ENCODE measurements around the gene CNP. TPM values are rescaled to one million over a fixed set of nuclear protein-coding genes. Genes with fewer than 3 reads are reported as not detected.
"Not testable (repeated sequence)": the region's sequence is repeated elsewhere in the genome, so short reads cannot be mapped to it uniquely, and the experiment has no call there.

Gene CNP
- 10 to 100 TPM; 19.4 to 45.6 (median 38.2) TPM for polyA plus RNA-seq

GRCh38 chr17:41966463-41967140 is at the start of gene CNP:
TSS of gene CNP (plus strand) at chr17:41966795. CDS start at chr17:41966885, 90 bp downstream.
- 0% methylated on average over 55 to 71 of the region's 71 CpGs for WGBS, 3 donors
- peak within 1 kb of the TSS; percentile 44 for H3K27ac ChIP-seq (ENCODE audit: low read depth, low read length)

- 19 to 51% (median 48%) methylated on average over 4 of the region's 4 CpGs for WGBS, 3 donors
- no peak overlapping the region for H3K27ac ChIP-seq (ENCODE audit: low read depth, low read length)
These were observed 49.4 kb upstream of the CNP start for GRCh38 chr17:41917192-41917591.

GRCh38 chr17:41917679-41918313 is 48.8 kb upstream of the CNP start:
- WGBS, 3 donors = 1 to 5% (median 5%) methylated on average over 26 of the region's 26 CpGs
- peak overlapping the region; percentile 75 for H3K27ac ChIP-seq (ENCODE audit: low read depth, low read length)

GRCh38 chr17:41918314-41919164 is 48.1 kb upstream of the CNP start, which contains the start of gene ACLY:
TSS of gene ACLY (minus strand) at chr17:41918951. CDS start at chr17:41913873, 5,078 bp downstream.
- peak within 1 kb of the TSS; percentile 75 for H3K27ac ChIP-seq (ENCODE audit: low read depth, low read length)
- WGBS, 3 donors = 0% methylated on average over 72 to 80 of the region's 80 CpGs

GRCh38 chr17:41919165-41919817 is 47.3 kb upstream of the CNP start:
- 8 to 9% (median 8%) methylated on average over 33 of the region's 33 CpGs for whole genome bisulfite sequencing, 3 donors
- H3K27ac ChIP-seq (ENCODE audit: low read depth, low read length) = no peak overlapping the region

GRCh38 chr17:41919840-41920579 is 46.6 kb upstream of the CNP start:
- 74 to 85% (median 84%) methylated on average over 7 of the region's 7 CpGs for WGBS, 3 donors
- no peak overlapping the region for H3K27ac ChIP-seq (ENCODE audit: low read depth, low read length)

- WGBS, 3 donors = 87 to 95% (median 92%) methylated on average over 5 of the region's 5 CpGs
- no peak overlapping the region for H3K27ac ChIP-seq (ENCODE audit: low read depth, low read length)
These were observed 46.0 kb upstream of the CNP start for GRCh38 chr17:41920580-41920955.

GRCh38 chr17:41925991-41926590 is 40.5 kb upstream of the CNP start:
- no peak overlapping the region for H3K27ac ChIP-seq (ENCODE audit: low read depth, low read length)
- 89 to 92% (median 91%) methylated on average over 7 of the region's 7 CpGs for WGBS, 3 donors

- H3K27ac ChIP-seq (ENCODE audit: low read depth, low read length) = no peak overlapping the region
- 75 to 87% (median 77%) methylated on average over 6 of the region's 6 CpGs for WGBS, 3 donors
These were observed 37.8 kb upstream of the CNP start for GRCh38 chr17:41928693-41929251.

GRCh38 chr17:41930009-41930832 is 36.4 kb upstream of the CNP start, which contains the start of gene ODAD4:
TSS of gene ODAD4 (plus strand) at chr17:41930617. CDS start at chr17:41930724, 107 bp downstream.
- no peak within 1 kb of the TSS for H3K27ac ChIP-seq (ENCODE audit: low read depth, low read length)
- WGBS, 3 donors = 2% methylated on average over 43 of the region's 43 CpGs

- H3K27ac ChIP-seq (ENCODE audit: low read depth, low read length) = not testable (repeated sequence)
- WGBS, 3 donors = 45 to 53% (median 48%) methylated on average over 16 to 18 of the region's 18 CpGs
These were observed 35.8 kb upstream of the CNP start for GRCh38 chr17:41930833-41931156.

- 92 to 96% (median 92%) methylated on average over 4 of the region's 4 CpGs for WGBS, 3 donors
- H3K27ac ChIP-seq (ENCODE audit: low read depth, low read length) = not testable (repeated sequence)
These were observed 34.9 kb upstream of the CNP start for GRCh38 chr17:41931715-41932114.

- no peak overlapping the region for H3K27ac ChIP-seq (ENCODE audit: low read depth, low read length)
- 30 to 71% (median 32%) methylated on average over 2 of the region's 2 CpGs for WGBS, 3 donors
These were observed 33.7 kb upstream of the CNP start for GRCh38 chr17:41932816-41933389.

GRCh38 chr17:41935641-41936040 is 31.0 kb upstream of the CNP start:
- H3K27ac ChIP-seq (ENCODE audit: low read depth, low read length) = no peak overlapping the region
- 95 to 98% (median 97%) methylated on average over 6 of the region's 6 CpGs for whole genome bisulfite sequencing, 3 donors

GRCh38 chr17:41937970-41938954 is 28.3 kb upstream of the CNP start:
- H3K27ac ChIP-seq (ENCODE audit: low read depth, low read length) = no peak overlapping the region
- 72 to 86% (median 84%) methylated on average over 18 to 19 of the region's 19 CpGs for WGBS, 3 donors
